ENCODE data around the gene MAP3K4.

MAP3K4 gene

GRCh38 chr6:161011492-161012480 is 20.2 kb downstream of the MAP3K4 start:
- no peak for TF ChIP-seq CTCF (IDR thresholded peaks at IDR 0.05; ENCODE audit: low read depth, low read length, missing control alignments)
- in situ Hi-C loops (cut with HindIII; ENCODE audit: low sequenced_read_pairs), result no loop called here
- no peak overlapping the region for H3K4me3 ChIP-seq (ENCODE audit: low read depth, low read length)

GRCh38 chr6:161013695-161014094 is 22.1 kb downstream of the MAP3K4 start:
- no peak overlapping the region for H3K4me3 ChIP-seq (ENCODE audit: low read depth, low read length)
- in situ Hi-C loops (cut with HindIII; ENCODE audit: low sequenced_read_pairs), result no loop called here
- DNase-seq (ENCODE audit: low read depth), result no peak
- TF ChIP-seq CTCF (IDR thresholded peaks at IDR 0.05; ENCODE audit: low read depth, low read length, missing control alignments), result no peak

More at GRCh38 chr6:161011492-161012480, 20.2 kb downstream of the MAP3K4 start:
- DNase-seq (ENCODE audit: low read depth), result no peak

- no peak for TF ChIP-seq CTCF (IDR thresholded peaks at IDR 0.05; ENCODE audit: low read depth, low read length, missing control alignments)
- no peak for DNase-seq (ENCODE audit: low read depth)
- in situ Hi-C loops (cut with HindIII; ENCODE audit: low sequenced_read_pairs), result loop anchor here (5.0 kb wide), 1 partner anchor 86 kb away; no protein-coding TSS in a partner anchor
- no peak overlapping the region for H3K4me3 ChIP-seq (ENCODE audit: low read depth, low read length)
Observed at GRCh38 chr6:161017766-161018564, 26.4 kb downstream of the MAP3K4 start.

- no peak for DNase-seq (ENCODE audit: low read depth)
- TF ChIP-seq CTCF (IDR thresholded peaks at IDR 0.05; ENCODE audit: low read depth, low read length, missing control alignments), result no peak
- in situ Hi-C loops (cut with HindIII; ENCODE audit: low sequenced_read_pairs), result loop anchor here (5.0 kb wide), 1 partner anchor 87 kb away; no protein-coding TSS in a partner anchor
- H3K4me3 ChIP-seq (ENCODE audit: low read depth, low read length), result no peak overlapping the region
Observed at GRCh38 chr6:161019324-161019839, 27.8 kb downstream of the MAP3K4 start.

GRCh38 chr6:161021543-161021942 is 30.0 kb downstream of the MAP3K4 start:
- no peak for TF ChIP-seq CTCF (IDR thresholded peaks at IDR 0.05; ENCODE audit: low read depth, low read length, missing control alignments)
- DNase-seq (ENCODE audit: low read depth), result no peak
- H3K4me3 ChIP-seq (ENCODE audit: low read depth, low read length), result no peak overlapping the region
- in situ Hi-C loops (cut with HindIII; ENCODE audit: low sequenced_read_pairs), result loop anchor here (10.0 kb wide), 1 partner anchor 47 kb away; no protein-coding TSS in a partner anchor

Measured in astrocyte of the cerebellum (primary cell).